GM19023 (cell line): ENCODE results near the gene UGT1A6.
"Not testable (repeated sequence)": the region's sequence is repeated elsewhere in the genome, so short reads cannot be mapped to it uniquely, and the experiment has no call there.

Source experiments
- ATAC-seq: cut with Tn5 transposase; IDR thresholded peaks from one replicate; pipeline ENCODE4 v1.9.1; 2021; ENCODE audit warnings: mild to moderate bottlenecking, moderate library complexity; ENCODE audit not compliant: unreplicated experiment

Gene UGT1A6

DNA sequence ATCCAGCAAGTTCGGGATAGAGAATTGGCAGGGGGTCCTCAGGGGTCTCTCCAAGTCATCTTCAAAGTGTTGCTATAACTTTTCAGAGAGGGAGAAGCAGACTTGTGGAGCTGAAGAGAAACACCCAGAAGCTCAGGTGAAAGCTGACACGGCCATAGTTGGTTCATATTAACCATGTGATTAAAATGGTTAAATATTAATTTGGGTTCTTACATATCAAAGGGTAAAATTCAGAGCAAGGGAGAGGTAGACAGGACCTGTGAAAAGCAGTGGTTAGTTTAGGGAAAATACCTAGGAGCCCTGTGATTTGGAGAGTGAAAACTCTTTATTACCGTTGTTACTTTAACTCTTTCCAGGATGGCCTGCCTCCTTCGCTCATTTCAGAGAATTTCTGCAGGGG, at the start of gene UGT1A6:
TSS of gene UGT1A6 (plus strand) at position 243 of the 400 bp plus-strand sequence. CDS start at position 358, 115 bp downstream.
- ATAC-seq: no peak

DNA sequence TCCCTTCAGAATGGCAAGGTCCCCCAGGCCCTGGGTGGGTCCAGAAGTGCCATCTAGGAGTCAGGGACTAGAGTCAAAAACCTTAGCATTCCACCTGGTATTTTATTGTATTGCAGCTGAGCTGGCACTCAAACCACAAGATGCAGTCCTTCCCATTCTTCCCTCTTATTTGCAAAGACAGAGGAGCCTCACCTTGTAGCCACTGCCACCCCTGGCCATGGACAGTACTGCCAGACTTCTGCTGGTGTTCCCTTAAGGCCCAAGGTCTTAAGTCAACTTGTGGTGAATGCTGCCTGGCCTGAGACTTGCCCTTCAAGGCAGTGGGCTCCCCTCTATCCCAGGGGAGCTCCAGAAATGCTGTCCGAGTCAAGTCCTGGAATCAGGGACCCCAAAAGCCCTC, 49.6 kb upstream of the UGT1A6 start:
- no peak for ATAC-seq

DNA sequence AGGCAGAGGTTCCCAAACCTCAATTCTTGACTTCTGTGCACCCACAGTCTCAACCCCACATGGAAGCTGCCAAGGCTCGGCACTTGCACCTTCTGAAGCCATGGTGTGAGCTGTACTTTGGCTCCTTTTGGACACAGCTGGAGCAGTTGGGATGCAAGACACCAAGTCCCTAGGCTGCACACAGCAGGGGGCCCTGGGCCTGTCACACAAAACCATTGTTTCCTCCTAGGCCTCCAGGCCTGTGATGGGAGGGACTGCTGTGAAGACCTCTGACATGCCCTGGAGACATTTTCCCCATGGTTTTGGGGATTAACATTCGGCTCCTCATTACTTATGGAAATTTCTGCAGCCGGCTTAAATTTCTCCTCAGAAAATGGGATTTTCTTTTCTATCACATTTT, 46.7 kb upstream of the UGT1A6 start:
- not testable (repeated sequence) for ATAC-seq

DNA sequence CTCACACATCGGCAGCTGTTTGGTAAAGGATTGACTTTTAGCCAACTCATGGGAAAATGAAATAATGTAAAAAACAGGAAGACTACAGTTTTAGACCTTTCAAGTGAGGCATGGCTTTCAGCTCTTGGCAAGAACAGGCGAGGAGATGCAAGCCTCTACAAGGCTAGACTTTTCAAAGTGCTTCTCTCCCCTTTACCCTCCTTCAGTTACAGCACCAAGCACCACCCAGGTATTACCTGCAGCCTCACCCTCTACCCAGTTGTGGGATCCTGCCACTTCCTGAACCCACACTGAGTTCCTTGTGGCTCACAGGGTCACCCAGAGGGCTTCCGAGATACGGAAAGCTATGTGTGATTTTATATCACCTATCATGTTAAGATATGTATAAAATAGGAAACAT, 41.7 kb upstream of the UGT1A6 start:
- ATAC-seq: no peak

DNA sequence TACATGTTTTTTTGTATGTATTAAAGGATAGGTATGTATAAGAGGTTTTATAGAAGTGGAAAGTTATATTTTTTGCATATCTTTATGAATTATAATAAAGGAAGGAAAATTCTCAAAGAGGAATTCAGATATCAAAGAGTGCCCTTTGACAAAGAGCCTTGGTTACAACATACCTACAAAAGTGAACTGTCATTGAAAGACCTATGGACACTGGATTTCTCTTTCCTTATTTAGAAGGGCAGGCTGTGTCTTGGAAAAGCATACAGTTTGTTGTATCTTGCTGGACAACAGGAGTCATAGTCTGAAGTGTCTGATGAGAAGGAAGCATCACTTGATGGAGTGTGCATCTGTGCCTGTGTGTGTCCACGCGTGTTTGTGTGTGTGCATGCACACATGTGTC, 41.3 kb upstream of the UGT1A6 start:
- ATAC-seq: no peak

DNA sequence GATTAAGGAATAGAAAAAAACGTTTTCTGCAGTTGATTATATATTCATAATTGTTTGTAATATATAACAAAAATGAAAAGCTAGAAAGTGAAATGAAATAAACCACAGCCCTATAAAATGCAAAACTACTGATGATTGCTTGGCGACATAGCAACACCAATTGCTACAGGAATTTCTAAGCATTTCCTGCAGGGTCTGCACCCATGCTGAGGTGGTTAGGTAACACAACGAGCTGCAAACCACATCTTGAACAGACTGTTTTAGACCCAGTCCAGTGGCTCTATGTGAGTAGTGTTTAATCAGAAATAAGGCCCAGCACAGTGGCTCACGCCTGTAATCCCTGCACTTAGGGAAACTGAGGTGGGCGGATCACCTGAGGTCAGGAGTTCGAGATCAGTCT, 38.2 kb upstream of the UGT1A6 start:
- ATAC-seq: no peak

DNA sequence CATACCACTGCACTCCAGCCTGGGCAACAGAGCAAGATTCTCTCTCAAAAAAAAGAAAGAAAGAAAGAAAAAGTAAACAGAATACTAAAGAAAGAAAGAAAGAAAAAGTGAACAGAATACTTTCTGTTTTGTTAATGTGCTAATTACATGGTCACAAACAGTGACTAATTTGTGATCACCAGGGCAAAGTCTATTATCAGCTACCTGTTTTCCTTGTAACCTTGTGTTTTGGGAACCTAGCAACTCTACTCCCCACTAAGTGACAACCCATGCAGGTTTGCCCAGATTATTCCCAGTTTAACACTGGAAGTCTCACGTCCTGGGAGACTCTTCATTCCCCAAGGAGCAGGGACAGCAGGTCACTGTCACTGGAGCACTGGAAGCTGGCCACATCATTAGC, 37.6 kb upstream of the UGT1A6 start:
- no peak for ATAC-seq

DNA sequence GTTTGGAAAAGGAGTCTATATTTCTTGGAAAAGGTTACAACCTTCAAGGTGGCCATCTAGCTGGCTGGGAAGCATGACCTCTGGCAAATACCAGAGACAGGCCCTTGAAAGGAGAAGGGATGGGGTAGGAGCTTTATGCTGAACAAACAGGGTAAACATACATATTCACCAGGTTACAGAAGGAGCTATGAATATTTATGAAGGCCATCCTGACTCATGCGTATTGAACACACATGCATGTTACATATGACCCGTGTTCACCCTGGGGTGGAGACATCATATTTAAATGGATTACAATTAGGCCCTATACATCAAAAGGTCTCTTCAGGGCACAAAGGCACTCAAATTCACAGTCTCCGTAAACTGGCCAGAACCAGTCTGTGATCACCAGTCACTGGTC, 36.7 kb upstream of the UGT1A6 start:
- not testable (repeated sequence) for ATAC-seq

DNA sequence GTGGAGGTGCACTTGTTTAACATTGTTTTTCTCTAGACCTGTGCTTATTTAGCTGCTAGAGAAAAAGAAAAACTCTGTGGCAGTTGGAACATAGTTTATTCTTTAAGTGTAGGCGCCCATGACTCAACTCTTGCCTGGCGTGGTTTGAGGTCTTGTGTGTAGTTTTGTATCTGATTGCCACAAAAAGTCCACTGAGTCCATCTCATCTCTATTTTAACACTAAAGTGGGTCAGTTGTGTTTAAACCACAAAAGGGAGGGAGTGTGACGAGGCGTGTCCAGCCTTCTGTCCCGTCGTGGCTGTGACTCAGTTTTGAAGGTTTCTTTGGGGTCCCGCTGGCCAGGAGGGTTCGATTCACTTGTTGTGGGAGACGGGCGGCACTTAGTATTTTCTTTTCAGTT, 36.2 kb upstream of the UGT1A6 start:
- no peak for ATAC-seq

DNA sequence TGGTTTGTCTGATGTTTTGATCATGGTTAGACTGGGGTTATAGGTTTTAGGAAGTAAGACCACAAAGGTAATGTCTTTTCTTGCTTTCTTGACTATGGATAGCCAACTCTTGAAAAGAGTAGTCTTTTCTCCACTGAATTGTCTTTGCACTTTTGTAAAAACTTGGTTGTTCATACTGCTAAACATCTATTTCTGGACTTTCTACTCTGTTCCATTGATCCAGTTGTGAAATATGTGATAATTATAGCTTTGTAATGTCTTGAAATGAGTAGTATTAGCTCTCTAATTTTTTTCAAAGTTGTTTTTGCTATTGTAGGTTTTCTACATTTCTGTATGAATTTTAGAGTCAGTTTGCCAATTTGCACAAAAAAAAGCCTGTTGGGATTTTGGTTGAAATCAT, 34.1 kb upstream of the UGT1A6 start:
- no peak for ATAC-seq

DNA sequence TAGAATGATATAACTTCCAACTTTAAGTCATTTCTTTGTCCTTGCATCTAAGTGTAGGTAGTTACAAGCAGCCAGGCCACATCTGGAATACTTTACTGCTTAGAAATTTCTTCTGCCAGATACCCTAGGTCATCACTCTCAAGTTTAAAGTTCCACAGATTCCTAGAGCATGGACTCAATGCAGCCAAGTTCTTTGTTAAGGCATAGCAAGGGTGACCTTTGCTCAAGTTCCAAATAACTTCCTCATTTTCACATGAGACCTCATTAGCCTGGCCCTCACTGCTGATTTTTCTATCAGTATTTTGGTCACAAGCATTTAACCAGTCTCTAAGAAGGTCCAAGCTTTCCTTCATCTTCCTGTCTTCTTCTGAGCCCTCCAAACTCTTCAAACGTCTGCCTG, 28.8 kb upstream of the UGT1A6 start:
- no peak for ATAC-seq

DNA sequence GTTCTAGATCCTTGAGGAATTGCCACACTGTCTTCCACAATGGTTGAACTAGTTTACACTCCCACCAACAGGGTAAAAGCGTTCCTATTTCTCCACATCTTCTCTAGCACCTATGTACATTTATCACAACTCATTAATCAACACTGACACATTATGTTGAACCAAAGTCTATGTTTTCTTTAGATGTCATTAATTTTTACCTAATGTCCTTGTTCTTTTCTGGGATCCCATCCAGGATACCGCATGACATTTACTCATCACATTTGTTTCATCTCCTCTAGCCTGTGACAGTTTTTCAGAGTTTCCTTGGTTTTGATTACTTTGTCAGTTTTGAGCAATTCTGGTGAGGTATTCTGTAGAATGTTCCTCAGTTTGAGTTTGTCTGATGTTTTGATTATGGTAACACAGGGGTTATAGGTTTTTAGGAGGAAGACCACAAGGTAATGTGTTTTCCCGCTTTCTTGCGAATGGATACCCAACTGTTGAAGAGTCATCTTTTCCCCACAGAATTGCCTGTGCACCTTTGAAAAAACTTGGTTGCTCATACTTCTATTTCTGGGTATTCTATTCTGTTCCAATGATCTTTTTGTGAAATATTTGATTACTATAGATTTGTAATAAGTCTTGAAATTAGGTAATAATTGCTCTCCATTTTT, 24.0 kb upstream of the UGT1A6 start:
- no peak for ATAC-seq

DNA sequence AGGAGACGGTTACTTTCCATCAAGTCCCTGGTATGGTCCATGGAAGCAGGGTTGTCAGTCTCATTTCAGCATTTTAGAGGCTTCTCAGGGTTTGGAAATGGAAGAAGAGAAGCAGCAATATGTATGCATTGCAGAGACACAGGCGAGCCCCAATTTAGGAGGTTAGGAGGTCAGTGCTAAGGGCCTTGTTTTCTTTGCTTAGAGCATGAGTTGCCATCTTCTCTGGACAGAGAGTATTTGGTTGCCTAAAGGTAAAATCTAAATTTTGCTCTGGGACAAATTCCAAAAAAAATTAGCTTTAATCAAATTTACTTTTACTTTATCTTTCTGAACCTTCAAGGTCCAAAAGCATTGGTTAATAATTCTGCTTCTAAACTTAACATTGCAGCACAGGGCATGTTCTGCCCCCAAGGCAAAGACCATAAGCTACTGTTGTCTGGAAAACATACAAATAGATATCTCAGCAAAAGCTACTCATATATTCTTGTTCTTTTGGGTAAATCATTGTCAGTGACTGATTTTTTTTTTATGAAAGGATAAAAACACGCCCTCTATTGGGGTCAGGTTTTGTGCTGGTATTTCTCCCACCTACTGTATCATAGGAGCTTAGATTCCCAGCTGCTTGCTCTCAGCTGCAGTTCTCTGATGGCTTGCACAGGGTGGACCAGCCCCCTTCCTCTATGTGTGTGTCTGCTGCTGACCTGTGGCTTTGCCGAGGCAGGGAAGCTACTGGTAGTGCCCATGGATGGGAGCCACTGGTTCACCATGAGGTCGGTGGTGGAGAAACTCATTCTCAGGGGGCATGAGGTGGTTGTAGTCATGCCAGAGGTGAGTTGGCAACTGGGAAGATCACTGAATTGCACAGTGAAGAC, 21.2 kb upstream of the UGT1A6 start, which contains the start of gene UGT1A9:
TSS of gene UGT1A9 (plus strand) at position 609 of the 872 bp plus-strand sequence. CDS start at position 646, 37 bp downstream.
- no peak for ATAC-seq

DNA sequence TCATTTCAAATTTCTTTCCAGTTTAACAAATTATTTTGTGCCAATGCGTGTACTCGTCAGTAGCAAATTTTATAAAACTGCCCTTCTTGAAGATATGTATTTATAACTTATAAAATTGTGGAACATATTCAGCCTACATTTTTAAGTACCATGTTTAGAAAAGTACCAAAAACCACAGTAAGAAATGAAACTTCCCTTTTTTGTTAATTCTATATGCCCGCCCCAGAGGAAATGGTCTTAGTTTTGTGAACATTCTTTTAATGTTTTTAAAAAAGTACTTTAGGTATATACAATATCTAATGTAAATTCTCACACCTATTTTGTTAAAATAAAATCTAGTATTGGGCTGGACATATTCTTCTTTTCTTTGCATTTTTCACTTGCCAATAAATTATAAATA, 19.8 kb upstream of the UGT1A6 start:
- ATAC-seq: no peak

DNA sequence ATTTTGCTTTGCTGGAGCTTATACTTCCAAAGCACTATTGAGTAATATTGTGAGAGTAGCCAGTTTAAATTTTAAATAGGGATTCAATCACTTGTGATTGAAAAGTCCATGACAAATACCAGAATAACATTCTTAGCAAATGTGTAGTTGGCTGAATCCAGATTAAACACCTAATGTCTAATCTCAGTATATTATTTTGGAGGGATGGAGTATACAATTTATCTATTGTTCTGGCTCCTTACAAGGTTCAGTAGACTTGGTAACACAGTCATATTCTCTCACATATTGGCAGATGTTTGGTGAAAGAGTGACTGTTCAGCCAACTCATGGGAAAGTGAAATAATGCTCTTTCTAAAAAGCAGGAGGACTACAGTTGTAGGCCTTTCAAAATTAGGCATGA, 18.8 kb upstream of the UGT1A6 start:
- ATAC-seq: no peak

DNA sequence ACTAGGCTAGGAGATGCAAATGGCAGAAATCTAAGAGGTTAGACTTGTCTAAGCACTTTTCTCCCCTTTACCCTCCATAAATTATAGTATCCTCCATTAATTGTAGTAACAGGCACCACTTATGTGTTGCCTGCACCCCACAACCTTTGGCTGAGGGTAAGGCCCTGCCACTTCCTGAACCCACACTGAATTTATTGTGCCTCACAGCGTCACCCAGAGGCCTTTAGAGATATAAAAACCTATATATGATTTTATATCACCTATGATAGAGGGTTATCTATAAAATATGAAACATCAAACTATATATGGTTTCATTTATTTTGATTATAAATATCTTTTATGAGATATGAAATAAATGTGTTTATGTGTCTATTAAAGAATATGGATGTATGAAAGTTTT, 18.4 kb upstream of the UGT1A6 start:
- no peak for ATAC-seq

DNA sequence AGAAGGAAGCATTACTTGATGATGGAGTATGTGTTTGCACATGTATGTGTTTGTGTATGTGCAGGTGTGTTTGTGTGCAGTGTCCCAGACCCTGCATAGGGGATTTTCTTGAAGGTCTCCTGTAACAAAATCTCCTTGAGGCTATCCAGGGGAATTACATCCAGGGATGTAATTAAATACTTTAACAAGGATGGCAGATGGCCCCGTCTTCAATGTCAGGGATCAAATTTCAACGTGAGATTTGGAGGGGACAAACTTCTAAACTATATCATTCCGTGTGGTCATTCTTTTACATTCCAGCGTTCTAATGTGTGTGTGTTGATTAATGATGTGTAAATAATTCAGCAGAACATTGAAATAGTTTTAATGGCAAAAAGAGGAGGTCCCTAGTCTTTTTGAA, 17.7 kb upstream of the UGT1A6 start:
- no peak for ATAC-seq

DNA sequence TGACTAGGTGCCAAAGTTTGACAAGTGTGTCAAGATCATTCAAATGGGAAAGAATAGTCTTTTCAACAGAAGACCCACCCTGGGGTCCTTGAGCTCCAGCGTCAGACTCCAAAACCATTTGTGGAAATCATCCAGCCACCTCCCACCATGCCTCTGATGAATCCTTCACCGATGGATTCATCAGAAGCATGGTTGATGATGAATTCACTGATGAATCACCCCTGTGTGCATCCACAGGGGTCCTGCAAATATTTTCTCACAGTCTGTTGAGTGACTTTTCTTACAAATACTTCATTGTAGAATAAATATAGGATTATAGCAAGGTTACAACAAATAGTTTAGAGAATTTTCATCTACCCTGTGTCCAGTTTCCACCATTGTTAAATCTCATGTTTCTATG, 16.6 kb upstream of the UGT1A6 start:
- ATAC-seq: no peak

DNA sequence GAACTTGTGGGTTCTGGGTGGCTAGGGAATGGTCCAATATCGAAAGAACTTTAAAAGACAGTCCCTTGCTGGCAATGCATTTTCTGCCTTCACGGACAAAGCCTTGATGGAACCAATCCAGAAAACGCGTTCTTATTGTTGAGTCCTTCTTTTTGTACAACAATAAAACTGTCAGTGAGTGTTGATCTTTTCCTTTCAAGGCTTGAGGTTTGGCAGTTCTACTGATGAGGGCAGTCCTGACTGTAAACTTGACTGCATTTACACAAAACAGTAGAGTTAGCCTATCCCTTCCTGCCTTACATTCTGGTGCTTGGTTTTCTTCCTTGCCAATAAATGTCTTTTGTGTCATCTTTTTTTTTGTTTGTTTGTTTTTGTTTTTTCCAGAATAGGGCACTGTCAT, 13.5 kb upstream of the UGT1A6 start:
- ATAC-seq: no peak

DNA sequence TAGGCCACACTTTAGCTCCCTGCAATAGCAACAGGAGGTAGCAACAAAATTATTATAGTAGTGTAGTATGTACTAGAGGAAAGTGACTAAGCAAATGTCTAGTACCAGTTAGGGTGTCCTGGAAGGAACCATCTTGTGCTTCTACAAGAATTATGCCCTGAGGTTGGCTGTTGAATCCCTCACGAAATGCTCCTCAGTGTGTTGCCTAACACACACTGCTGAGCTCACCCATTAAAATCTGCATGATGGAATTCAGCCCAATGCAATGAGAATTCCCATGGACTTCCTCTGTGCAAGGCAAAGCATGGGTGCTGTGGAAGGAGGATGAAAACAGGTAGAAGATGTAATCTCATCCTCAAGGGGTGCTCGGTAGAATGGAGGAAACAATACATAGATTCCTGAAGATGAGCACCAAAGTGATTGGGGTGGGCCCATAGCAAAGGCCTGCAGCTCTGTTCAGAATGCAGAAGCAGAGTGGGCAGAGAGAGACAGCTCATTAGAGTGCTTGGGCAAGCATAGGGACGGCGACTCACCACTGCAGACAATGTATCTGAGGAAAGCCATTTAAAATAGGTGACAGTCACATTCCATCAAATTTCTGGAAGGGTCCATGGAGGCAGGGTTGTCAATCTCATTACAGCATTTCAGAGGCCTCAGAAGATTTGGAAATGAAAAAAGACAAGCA, 12.2 kb upstream of the UGT1A6 start:
- ATAC-seq: no peak

DNA sequence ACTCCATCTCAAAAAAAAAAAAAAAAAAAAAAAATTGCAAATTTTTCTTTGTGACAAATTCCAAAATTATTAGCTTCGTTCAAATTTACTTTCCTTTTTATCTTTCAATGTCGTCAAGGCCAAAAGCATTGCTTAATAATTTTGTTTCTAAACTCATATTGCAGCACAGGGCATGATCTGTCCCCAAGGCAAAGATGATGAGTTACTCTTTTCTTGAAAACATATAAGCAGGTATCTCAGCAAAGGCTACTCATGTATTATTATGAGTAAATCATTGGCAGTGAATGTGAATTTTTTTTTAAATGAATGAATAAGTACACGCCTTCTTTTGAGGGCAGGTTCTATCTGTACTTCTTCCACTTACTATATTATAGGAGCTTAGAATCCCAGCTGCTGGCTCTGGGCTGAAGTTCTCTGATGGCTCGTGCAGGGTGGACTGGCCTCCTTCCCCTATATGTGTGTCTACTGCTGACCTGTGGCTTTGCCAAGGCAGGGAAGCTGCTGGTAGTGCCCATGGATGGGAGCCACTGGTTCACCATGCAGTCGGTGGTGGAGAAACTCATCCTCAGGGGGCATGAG, 11.1 kb upstream of the UGT1A6 start, which contains the start of gene UGT1A7:
TSS of gene UGT1A7 (plus strand) at position 381 of the 579 bp plus-strand sequence. CDS start at position 418, 37 bp downstream.
- ATAC-seq: no peak
